Thoracic aorta endothelial cell (primary cell): ENCODE data around the gene VAMP8. TPM values are rescaled to one million over a fixed set of nuclear protein-coding genes. Genes with fewer than 3 reads are reported as not detected.

Experiments used
- small RNA-seq: library from RNA; depleted of rRNA; stranded (forward); fragments of <200 nt; gene quantifications from one replicate; pipeline ENCODE3, GENCODE V24; 2012
- total RNA-seq: library from RNA; depleted of rRNA; stranded (reverse); fragments of >200 nt; gene quantifications from 2 replicates; pipeline ENCODE4 v1.2.3, GENCODE V29; 2012

The VAMP8 gene
- total RNA-seq = 15.8 and 28.9 TPM in 2 replicates

DNA sequence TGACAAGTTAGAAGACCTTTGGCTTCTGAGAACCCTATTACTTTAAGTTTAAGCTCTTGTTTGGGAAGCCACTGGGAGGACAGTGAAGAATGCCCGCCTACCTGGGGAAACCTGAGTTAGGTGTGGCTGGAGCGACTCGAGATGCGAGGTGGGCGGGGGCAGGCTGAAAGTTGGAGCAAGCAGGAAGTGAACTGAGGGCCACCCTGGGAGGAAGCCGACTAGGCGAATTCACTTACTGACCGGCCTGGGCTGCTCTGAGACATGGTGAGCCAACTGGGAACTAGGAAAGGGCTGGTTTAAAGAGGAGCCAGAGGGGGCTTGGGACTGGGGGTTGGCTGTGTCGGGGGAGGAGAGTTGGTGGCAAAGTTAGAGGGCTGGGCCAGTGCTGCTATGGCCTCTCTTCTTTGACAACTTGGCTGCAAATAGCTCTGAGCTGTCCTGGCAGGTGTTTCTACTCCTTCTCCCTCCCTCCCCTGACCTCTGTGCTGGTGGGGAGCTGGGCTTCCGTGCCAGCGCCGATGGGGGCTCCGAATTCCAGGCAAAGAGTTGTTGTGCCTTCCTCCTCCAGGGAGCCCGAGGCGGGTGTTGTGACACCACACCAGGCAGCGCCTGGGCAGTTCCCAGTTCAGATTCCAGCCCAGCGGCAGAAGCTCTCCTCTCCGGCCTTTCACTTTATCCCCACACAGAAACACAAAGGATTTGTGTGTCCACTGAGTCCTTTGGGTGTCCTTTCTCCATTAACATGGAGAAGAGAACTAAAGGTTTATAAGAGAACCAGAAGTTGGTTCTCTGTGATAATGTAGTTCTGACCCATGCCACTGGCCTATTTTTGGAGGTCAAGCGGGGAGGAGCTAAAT lies at the start of gene VAMP8:
TSS of gene VAMP8 (plus strand) at position 201 of the 857 bp plus-strand sequence. CDS start at position 262, 61 bp downstream.

DNA sequence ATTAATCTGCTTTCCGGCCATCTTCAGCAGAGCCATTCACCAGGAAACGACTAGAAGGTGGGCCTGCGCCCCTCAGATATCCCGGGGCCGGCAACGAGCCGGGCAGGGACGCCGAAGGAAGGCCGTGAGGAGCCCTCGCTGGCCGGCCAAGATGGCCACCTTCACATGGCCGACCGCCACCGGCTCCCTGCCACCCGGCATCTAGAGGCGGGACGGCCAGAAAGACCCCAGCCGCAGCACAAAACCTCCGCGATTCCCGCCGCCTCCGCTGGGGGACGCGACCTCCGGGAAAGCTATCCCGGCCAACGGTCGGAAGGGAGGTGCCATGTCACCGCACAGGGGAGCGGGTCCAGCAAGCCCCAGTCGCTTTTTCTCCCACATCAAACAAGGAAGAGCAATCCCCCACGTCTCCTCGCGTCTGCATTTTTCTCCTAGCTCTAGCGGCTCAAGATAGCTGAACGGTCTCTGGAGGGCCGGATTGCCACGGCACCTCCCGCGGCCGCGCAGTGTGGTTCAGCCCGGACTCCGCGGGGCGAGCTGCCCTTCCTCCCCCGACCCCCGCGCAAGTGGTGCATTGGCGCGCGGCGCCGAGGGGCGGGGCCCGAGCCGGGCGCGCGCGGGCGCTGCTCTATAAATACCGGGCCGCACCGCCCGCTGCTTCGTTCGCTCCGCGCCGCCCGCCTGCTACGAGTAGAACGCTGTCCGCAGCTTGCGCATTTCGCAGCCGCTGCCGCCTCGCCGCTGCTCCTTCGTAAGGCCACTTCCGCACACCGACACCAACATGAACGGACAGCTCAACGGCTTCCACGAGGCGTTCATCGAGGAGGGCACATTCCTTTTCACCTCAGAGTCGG lies 38.7 kb upstream of the VAMP8 start, which contains the start of gene MAT2A:
TSS of gene MAT2A (plus strand) at position 662 of the 854 bp plus-strand sequence. CDS start at position 782, 120 bp downstream.

DNA sequence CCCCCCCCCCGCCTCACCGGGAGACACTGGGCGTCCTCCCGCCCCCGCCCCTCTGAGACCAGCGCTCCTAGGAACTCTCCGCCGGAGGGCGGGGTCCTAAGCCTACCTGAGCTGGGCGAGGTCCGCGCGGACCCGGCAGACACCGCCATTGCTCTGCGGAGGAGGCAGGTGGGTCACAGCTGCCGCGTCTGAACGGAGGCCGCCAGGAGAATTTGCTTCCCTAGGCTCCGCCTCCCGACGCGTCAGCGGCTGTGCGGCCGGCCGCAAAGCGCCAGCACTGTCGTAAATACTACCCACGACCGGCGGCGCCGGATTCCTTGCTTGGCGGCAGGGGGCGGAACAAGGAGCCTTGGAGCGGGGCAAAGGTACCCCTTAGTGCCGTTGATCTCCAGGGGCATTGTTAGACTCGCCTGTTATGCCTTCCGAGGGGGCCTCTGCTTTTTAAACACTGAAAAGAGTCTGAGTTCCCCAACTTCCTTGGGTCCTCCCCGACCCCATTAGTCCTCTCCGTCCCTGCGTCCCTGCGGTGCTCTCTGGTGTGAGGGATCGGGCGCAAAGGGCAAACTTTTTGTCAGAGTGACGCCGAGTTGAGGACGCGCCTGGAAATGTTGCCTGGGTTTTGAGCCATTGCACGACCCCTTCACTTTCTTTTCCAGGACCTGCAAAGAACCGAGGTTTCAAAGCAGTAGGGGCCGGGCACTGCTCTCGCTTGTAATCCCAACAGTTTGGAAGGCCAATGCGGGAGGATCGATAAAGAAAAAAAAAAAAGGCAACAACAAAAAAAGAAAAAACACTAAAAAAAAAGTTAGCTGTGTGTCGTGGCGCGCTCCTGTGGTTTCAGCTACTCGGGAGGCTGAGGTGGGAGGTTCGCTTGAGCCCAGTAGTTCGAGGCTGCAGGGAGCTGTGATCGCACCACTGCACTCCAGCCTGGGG lies 15.8 kb upstream of the VAMP8 start, which contains the start of gene GGCX:
TSS of gene GGCX (minus strand) at position 214 of the 933 bp plus-strand sequence. CDS start at position 149, 65 bp downstream.

DNA sequence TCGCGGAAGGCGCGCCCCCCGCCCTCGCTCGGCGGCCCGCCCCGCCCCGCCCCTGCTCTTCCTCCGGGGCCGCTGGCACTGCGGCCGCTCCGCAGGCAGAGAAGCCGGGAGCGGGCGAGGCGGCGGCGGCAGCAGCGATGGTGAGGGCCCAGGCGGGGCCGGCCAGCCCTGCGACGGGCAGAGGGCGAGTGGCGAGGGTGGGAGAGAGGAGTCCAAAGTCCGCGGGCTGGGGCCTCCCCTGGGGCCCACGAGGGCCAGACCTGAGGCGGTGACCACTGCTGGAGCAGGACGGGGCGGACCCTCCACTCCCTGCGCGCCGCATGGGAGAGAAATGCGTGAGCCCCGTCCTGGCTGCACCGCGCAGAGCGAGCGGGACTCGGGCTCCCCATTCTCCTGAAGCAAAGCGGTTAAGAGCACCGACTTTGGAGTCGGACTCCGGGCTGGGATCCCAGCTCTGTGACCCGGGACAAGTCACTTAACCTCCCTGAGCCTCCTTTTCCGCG lies 7.0 kb downstream of the VAMP8 start, which contains the start of gene VAMP5:
TSS of gene VAMP5 (plus strand) at position 78 of the 503 bp plus-strand sequence. CDS start at position 138, 60 bp downstream.

DNA sequence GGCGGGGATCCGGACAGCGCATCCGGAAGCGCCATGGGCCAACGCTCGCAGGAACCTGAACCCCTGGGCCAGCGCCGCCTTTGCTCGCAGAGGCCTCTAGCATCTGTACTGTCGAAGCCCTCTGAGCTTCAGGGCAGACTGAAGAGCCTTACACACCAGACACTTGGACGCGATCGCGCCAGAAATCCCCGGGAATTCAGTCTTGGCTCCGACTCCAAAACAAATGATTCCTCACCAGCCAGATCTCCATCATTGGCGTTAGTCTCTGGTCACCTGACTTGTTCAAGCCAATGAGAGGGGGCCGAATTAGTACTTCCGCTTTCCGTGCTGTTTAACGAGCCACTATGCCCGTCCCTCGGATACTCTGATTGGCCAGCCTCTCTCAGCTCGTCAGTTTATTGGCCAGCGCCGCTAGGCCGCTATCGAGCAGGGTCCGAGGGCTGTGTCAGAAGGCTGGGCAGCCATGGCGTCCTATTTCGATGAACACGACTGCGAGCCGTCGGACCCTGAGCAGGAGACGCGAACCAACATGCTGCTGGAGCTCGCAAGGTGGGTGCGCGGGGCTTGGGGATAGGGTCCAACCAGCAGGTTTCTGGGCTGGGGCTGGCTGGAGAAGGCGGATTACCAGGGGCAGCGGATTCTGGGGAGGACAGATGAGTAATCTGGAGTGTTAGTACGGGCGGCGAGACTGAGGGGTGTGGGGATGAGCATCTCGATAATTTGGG lies 18.1 kb downstream of the VAMP8 start, which contains the start of gene RNF181:
TSS of gene RNF181 (plus strand) at position 445 of the 725 bp plus-strand sequence. CDS start at position 464, 19 bp downstream.

DNA sequence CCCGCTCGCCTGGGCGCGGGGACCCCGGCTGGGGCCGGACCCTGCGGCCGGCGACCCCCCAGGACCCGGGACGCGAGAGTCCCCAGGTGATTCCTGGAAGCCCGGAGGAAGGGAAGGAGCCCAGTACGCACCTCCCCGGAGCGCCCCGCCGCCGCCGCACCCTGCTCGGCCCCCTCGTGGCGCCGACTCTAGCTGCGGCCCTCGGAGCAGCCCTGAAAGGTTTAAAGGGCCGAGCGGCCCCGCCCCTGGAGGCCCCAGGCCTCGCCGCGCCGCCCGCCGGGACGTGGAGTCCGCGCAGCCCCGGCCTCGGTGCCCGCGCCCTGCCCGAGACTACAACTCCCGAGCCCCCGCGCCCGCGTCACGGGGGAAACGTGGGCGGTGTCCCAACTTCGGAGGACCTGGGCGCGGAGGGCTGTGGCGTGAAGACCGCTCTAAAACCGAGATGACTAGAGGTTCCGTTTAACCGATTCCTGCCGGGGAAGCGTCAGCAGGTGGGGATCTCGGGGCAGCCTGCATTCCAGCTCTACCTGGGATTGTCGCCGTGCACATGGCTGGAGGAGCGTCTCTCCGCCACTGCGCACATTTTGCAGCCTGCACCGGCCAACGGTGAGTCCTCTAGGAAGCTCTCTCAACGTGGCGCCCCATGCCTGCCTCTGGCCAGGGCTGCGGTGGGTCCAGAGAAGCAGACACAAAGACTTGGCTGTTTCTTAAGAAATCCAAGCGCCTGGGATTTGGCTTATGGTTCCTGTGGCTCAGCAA lies 25.3 kb downstream of the VAMP8 start, which contains the start of gene TMEM150A:
TSS of gene TMEM150A (minus strand) at position 223 of the 759 bp plus-strand sequence. CDS start 750 bp downstream, outside the sequence.

DNA sequence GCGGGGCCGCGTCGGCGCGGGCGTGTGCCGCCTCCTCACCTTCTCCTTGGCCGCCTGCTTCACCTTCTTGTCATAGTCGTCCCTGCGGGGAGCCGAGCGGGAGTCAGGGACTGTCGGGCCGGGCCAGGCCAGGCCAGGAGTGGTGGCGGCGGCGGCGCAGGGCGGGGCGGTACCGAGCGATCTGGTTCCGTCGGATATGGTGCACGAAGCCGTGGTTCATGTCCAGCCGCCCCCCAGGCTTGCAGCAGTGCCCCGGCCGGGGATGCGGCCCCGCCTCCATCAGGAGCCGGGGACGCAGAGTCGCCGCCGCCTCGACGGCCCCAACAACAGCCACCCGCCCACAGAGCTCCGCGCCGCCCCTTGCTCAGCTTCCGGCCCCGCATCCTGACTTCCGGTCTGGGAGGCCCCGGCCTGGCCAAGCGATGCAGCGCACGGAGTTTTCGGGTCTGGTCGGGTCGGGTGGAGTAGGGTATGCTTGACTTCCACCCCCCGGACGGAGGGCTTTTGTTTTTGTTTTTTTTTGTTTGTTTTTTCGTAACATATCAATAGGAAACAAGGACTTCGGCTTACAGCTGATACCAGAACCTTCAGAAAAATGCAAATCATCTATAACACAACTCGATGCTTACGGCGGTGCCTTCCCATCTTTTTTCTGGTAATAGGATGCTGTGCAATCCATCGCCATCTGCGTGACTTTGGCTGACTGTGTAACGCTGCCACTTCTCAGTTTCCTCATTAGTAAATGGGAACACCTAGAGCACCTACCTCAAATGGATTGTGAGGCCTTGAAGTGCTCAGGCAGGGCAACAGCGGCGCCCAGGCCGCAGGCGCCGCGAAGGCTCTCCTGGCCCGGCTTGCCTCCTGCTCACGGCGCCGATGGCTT lies 34.6 kb downstream of the VAMP8 start, which contains the start of gene C2orf68:
TSS of gene C2orf68 (minus strand) at position 362 of the 883 bp plus-strand sequence. CDS start at position 280, 82 bp downstream.

Small RNA genes within 50 kb of the gene (small RNA-seq; reads per million reads assigned to genes)
- not detected for gene RN7SL126P

Other genes with a start within 250 kb of the VAMP8 start
- gene TGOLN2, start 249.6 kb upstream of the VAMP8 start, total RNA-seq = 156 and 171 TPM in 2 replicates
- gene RETSAT, start 223.1 kb upstream of the VAMP8 start, total RNA-seq = 45.7 and 52.0 TPM in 2 replicates
- 11.6 and 15.0 TPM in 2 replicates for gene ELMOD3, start 222.8 kb upstream of the VAMP8 start, total RNA-seq
- 26.0 and 36.8 TPM in 2 replicates for gene CAPG, start 167.2 kb upstream of the VAMP8 start, total RNA-seq
- gene SH2D6, start 158.9 kb upstream of the VAMP8 start, total RNA-seq = 0.53 TPM in 1 of 2 replicates, not detected in the other
- gene MAT2A, start 38.4 kb upstream of the VAMP8 start, total RNA-seq = 201 and 210 TPM in 2 replicates
- gene GGCX, start 16.1 kb upstream of the VAMP8 start, total RNA-seq = 41.6 and 42.8 TPM in 2 replicates
- 47.5 and 56.0 TPM in 2 replicates for gene VAMP5, start 6.8 kb downstream of the VAMP8 start, total RNA-seq
- 165 and 176 TPM in 2 replicates for gene RNF181, start 18.2 kb downstream of the VAMP8 start, total RNA-seq
- 7.5 and 8.6 TPM in 2 replicates for gene TMEM150A, start 25.1 kb downstream of the VAMP8 start, total RNA-seq
- 15.3 and 16.9 TPM in 2 replicates for gene C2orf68, start 34.5 kb downstream of the VAMP8 start, total RNA-seq
- gene USP39, start 38.6 kb downstream of the VAMP8 start, total RNA-seq = 74.8 and 75.9 TPM in 2 replicates
- gene SFTPB, start 90.6 kb downstream of the VAMP8 start, total RNA-seq = not detected in 2 replicates
- gene GNLY, start 116.8 kb downstream of the VAMP8 start, total RNA-seq = not detected in 2 replicates
- gene ATOH8, start 176.4 kb downstream of the VAMP8 start, total RNA-seq = 5.4 and 9.8 TPM in 2 replicates